Activated T-helper 1 cell treated with anti-CD3 and anti-CD28 coated beads, Interleukin-12 subunit alpha, Interleukin-12 subunit beta, Interleukin-2, Interleukin-4 antibody, amounts not matched to agents 30 ng/mL and 10 ng/mL and 1 ng/mL, durations not matched to agents 14 hours and 24 hours and 36 hours (primary cell): ENCODE results near the gene KRTAP12-1. TPM values are rescaled to one million over a fixed set of nuclear protein-coding genes. Genes with fewer than 3 reads are reported as not detected.
"Not testable (repeated sequence)": the region's sequence is repeated elsewhere in the genome, so short reads cannot be mapped to it uniquely, and the experiment has no call there.

ENCODE experiments used
- DNase-seq: peaks from one replicate; pipeline ENCODE4 v3.0.0; 2021; ENCODE audit warnings: low spot score
- H3K27ac Mint-ChIP-seq: one replicate; pipeline ENCODE4 v1.8.0; 2021; ENCODE audit warnings: mild to moderate bottlenecking, mixed read lengths
- H3K27me3 Mint-ChIP-seq: one replicate; pipeline ENCODE4 v1.8.0; 2022; ENCODE audit warnings: mild to moderate bottlenecking, moderate library complexity, mixed read lengths; ENCODE audit not compliant: insufficient read depth
- H3K36me3 Mint-ChIP-seq: one replicate; pipeline ENCODE4 v1.8.0; 2021; ENCODE audit warnings: low read depth, mixed read lengths
- H3K4me1 Mint-ChIP-seq: one replicate; pipeline ENCODE4 v1.8.0; 2021; ENCODE audit warnings: low read depth, mixed read lengths
- H3K4me3 Mint-ChIP-seq: one replicate; pipeline ENCODE4 v1.8.0; 2021; ENCODE audit warnings: mild to moderate bottlenecking, moderate library complexity, mixed read lengths
- H3K9me3 Mint-ChIP-seq: one replicate; pipeline ENCODE4 v1.8.0; 2021; ENCODE audit warnings: mixed read lengths
- intact Hi-C: fragments of 100-400 bp; cut with micrococcal nuclease; formaldehyde crosslinking; loops from one replicate; pipeline ENCODE4 v1.15.1; 2024
- total RNA-seq: library from RNA; stranded (reverse); gene quantifications from 2 replicates; pipeline ENCODE4 v1.2.3, GENCODE V29; 2022

The KRTAP12-1 gene
- total RNA-seq, 1 donor from 2014 or later: not detected

GRCh38 chr21:44637851-44638348 is 44.1 kb downstream of the KRTAP12-1 start:
- H3K4me3 Mint-ChIP-seq, intact Hi-C loops, H3K27ac Mint-ChIP-seq, DNase-seq, H3K4me1 Mint-ChIP-seq, H3K36me3 Mint-ChIP-seq: not testable (repeated sequence)
- Mint-ChIP-seq H3K9me3 (peaks cover 46% of the 10 kb centered on the region), H3K27me3 (peaks cover 13% of the 10 kb centered on the region)

GRCh38 chr21:44637018-44637850 is 44.7 kb downstream of the KRTAP12-1 start, which contains the start of gene KRTAP10-10:
KRTAP10-10 (plus strand) TSS chr21:44637356; CDS start chr21:44637418, 62 bp downstream.
- intact Hi-C loops: no loop called here
- H3K9me3 Mint-ChIP-seq: peaks cover 45% of the 10 kb centered on the region

GRCh38 chr21:44636209-44637017 is 45.5 kb downstream of the KRTAP12-1 start:
- intact Hi-C loops: no loop called here
- Mint-ChIP-seq H3K4me3 (no peak overlapping the region), H3K36me3 (peaks cover 6% of the 10 kb centered on the region), H3K27me3 (peaks cover 14% of the 10 kb centered on the region), H3K4me1 (no peaks in the 10 kb centered on the region), H3K9me3 (peaks cover 45% of the 10 kb centered on the region), H3K27ac (no peak overlapping the region)
- no peak for DNase-seq

More at GRCh38 chr21:44637018-44637850, 44.7 kb downstream of the KRTAP12-1 start, which contains the start of gene KRTAP10-10:
- Mint-ChIP-seq H3K4me1 (no peaks in the 10 kb centered on the region), H3K36me3 (peaks cover 3% of the 10 kb centered on the region), H3K4me3 (no peak within 1 kb of the TSS), H3K27ac (no peak within 1 kb of the TSS), H3K27me3 (peaks cover 13% of the 10 kb centered on the region)
- no peak for DNase-seq

GRCh38 chr21:44632067-44632466 is 49.9 kb downstream of the KRTAP12-1 start:
- Mint-ChIP-seq H3K4me1 (peaks cover 6% of the 10 kb centered on the region), H3K4me3 (no peak overlapping the region), H3K27me3 (peaks cover 15% of the 10 kb centered on the region), H3K9me3 (peaks cover 45% of the 10 kb centered on the region), H3K36me3 (peaks cover 9% of the 10 kb centered on the region), H3K27ac (no peak overlapping the region)
- no peak for DNase-seq
- intact Hi-C loops: no loop called here

Other genes with a start within 250 kb of the KRTAP12-1 start
- gene LRRC3, start 226.7 kb downstream of the KRTAP12-1 start, total RNA-seq: 1.8 and 1.9 TPM in 2 replicates
- not detected in 2 replicates for gene KRTAP10-1, start 142.0 kb downstream of the KRTAP12-1 start, total RNA-seq
- not detected in 2 replicates for gene KRTAP10-2, start 130.7 kb downstream of the KRTAP12-1 start, total RNA-seq
- gene KRTAP10-3, start 123.4 kb downstream of the KRTAP12-1 start, total RNA-seq: not detected in 2 replicates
- gene KRTAP10-4, start 108.4 kb downstream of the KRTAP12-1 start, total RNA-seq: not detected in 2 replicates
- gene KRTAP10-5, start 101.6 kb downstream of the KRTAP12-1 start, total RNA-seq: not detected in 2 replicates
- gene KRTAP10-6, start 89.7 kb downstream of the KRTAP12-1 start, total RNA-seq: not detected in 2 replicates
- not detected in 2 replicates for gene KRTAP10-7, start 81.6 kb downstream of the KRTAP12-1 start, total RNA-seq
- gene KRTAP10-8, start 70.1 kb downstream of the KRTAP12-1 start, total RNA-seq: not detected in 2 replicates
- gene KRTAP10-9, start 55.1 kb downstream of the KRTAP12-1 start, total RNA-seq: not detected in 2 replicates
- not detected in 2 replicates for gene KRTAP10-10, start 44.8 kb downstream of the KRTAP12-1 start, total RNA-seq
- gene KRTAP10-11, start 35.7 kb downstream of the KRTAP12-1 start, total RNA-seq: not detected in 2 replicates
- not detected in 2 replicates for gene KRTAP12-4, start 27.5 kb downstream of the KRTAP12-1 start, total RNA-seq
- not detected in 2 replicates for gene KRTAP12-3, start 24.2 kb downstream of the KRTAP12-1 start, total RNA-seq
- not detected in 2 replicates for gene KRTAP12-2, start 15.2 kb downstream of the KRTAP12-1 start, total RNA-seq
- gene KRTAP10-12, start 15.0 kb upstream of the KRTAP12-1 start, total RNA-seq: not detected in 2 replicates
- not detected in 2 replicates for gene TSPEAR, start 29.4 kb upstream of the KRTAP12-1 start, total RNA-seq
- gene UBE2G2, start 119.7 kb upstream of the KRTAP12-1 start, total RNA-seq: 137 and 151 TPM in 2 replicates
- gene SUMO3, start 135.9 kb upstream of the KRTAP12-1 start, total RNA-seq: 86.9 and 88.6 TPM in 2 replicates
- 46.7 and 48.7 TPM in 2 replicates for gene PTTG1IP, start 191.5 kb upstream of the KRTAP12-1 start, total RNA-seq
- 292 and 294 TPM in 2 replicates for gene ITGB2, start 238.7 kb upstream of the KRTAP12-1 start, total RNA-seq